GM12801 (cell line): ENCODE results near the gene USP40.

Experiments
- CTCF ChIP-seq: IDR thresholded peaks from one replicate; pipeline ENCODE4 v1.5.1; 2011; ENCODE audit warnings: control low read depth; ENCODE audit not compliant: insufficient read length; ENCODE audit errors: extremely low read depth

The USP40 gene

GRCh38 chr2:233462826-233463470 is 103.6 kb downstream of the USP40 start:
- no peak for TF ChIP-seq CTCF

GRCh38 chr2:233462202-233462785 is 104.3 kb downstream of the USP40 start:
- no peak for TF ChIP-seq CTCF

GRCh38 chr2:233461481-233461891 is 105.1 kb downstream of the USP40 start:
- TF ChIP-seq CTCF: no peak

- no peak for TF ChIP-seq CTCF
Observed at GRCh38 chr2:233460726-233461441, 105.7 kb downstream of the USP40 start.

- TF ChIP-seq CTCF: no peak
Observed at GRCh38 chr2:233459426-233459825, 107.2 kb downstream of the USP40 start.

- no peak for TF ChIP-seq CTCF
Observed at GRCh38 chr2:233458826-233459225, 107.8 kb downstream of the USP40 start.

- TF ChIP-seq CTCF: no peak
Observed at GRCh38 chr2:233458031-233458610, 108.5 kb downstream of the USP40 start.
